Pulmonary artery endothelial cell (primary cell): ENCODE results near the gene SMAD3. TPM values are rescaled to one million over a fixed set of nuclear protein-coding genes. Genes with fewer than 3 reads are reported as not detected.
A peak's percentile ranks its signal among the peaks of the same experiment; 100 is the strongest.

Experiments
- DNase-seq: peaks from one replicate; pipeline ENCODE4 v3.0.0-alpha.2; 2011; ENCODE audit warnings: low read depth, low spot score
- total RNA-seq: library from RNA; depleted of rRNA; stranded (reverse); fragments of >200 nt; gene quantifications from 2 replicates; pipeline ENCODE4 v1.2.3, GENCODE V29; 2014

The SMAD3 gene
- total RNA-seq, 1 donor from 2014 or later: 34.6 TPM

DNA sequence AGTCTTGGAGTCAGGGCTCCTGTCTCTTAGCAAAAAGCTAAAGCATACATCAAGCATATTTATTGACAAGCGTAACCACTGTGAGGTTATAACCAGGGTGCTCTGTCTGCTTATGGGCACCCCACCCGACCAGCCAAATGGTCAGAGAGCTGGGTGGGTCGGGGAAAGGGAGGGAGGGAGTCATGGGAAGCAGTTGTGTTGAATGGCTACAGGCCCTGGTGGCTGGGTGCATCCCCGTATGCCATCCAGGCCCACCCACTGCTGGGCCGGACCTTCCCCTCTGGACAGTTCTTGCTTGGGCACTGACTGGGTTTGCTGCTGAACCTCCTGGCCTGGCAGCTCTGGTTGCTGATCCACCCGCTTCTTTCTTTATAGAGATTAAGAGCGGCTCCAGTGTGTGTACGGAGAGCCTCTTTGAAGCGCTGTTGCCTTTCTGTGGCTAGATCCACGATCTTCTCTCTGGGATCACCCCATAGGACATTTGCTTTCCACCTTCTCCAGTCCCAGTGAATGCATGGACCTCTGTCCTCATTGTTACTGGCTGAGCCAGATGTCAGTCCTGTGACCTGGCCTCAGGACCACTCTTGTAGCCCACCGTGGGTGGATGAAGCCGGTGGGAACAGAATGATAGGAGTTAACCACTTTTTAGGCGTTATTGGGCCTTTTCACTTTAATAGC, 59.6 kb downstream of the SMAD3 start:
- no peak for DNase-seq

DNA sequence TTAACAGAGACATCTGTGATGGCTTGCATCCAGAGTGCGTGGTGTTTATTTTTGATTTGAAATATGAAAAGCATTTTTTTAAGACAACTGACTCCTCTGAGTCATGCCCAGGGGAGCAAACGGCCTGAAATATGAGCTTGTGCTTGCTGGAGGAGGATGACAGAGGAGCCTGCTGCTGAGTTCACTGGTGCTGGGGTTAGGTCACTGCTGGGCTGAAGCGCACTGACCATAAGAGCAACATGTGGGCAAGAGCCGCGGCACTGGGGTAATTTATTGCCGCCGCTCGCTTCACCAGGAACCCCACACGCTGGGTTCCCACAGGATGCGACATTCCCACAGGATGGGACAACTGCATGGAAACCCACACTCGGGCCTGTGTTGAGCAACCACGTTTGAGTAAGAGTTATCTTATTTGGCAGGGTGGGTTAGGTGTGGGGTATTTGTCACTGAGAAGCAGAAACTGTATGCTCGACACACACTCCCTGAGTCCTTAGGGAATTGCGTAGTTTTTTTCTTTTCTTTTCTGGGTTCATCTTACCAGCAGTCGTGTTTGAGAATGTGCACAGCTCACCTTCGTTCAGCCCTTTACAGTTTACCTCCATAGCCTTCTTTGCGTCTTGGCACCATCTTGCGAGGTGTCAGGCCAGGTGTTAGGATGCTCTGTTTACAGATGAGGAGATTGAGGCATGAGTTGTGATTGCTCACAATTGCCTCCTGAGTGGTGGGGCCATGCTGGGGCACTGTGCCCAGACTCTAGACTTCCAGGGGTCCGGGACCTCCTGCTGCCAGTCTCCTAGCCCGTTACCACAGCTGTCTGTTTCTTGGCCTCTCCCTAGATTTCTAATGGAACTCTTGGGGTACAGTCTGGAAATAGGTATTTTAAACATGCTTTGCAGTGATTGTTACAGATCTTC, 60.4 kb downstream of the SMAD3 start:
- DNase-seq: peak; percentile 70

DNA sequence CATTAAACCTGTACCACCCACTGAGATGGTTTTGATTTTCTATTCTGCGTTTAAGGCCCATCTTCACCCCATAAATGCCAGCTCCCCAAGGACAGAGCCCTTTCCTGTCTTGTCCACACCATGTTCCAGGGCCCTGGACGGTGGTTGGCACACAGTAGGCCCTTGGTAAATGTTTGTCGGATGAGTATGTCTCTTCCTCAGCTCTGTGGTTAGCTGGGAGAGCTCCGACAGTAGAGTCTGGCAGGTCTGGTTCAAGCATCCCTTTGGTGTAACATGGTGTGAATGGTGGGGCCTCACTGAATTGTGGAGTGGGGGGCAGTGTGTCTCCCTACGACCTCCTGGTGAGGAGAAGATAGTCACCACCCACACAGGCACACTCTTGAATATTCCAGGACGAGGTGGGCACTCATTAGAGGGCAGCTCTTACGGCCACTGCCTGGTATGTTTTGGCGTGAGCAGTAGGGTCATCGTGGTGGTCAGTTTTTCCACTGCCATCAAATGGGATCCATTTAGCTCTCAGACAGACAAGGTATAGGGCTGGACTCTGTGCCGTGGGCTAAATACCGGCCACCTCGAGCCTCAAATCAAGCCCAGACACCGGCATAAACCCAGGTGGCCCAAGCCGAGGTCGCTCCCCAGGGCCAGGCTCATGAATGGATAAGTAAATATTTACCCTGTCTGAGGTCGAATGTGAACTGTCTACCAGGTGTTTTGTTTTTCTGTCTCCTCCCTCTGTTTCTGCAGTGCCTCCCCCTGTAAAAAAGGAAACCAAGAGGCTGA, 61.3 kb downstream of the SMAD3 start:
- no peak for DNase-seq

DNA sequence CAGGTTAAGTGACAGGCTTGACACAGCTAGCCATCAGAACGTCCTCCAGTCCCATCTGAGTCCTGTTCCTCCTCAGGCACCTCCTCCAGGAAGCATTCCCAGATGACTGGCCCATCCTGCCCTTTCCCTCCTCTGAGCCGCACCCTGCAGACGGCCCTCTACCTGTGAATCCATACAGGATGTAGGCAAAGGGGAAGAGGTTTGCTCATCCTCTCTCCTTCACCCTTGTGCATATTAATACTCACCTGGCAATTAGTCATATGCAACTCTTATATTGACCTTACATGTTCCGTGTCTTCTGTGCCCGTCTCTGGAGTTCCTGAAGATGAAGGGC, 61.9 kb downstream of the SMAD3 start:
- no peak for DNase-seq

DNA sequence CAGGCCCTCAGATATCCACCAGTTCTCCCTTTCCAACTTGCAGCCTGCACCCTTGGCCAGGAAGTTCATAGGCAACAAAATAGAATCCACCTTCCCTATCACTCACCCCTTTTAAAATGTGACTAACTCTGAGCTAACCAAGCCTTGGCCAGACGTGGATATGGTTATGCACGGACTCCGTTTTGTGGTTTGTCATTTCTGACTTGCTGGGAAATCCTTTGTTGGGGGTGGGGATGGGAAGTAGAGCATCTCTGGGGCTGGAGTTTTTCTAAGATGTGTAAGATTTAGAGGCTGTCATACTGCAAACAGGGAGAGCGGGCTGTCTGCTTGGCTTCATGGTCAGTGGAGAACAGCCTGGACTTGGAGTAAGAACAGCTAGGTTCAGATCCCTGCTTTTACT, 62.6 kb downstream of the SMAD3 start:
- no peak for DNase-seq

DNA sequence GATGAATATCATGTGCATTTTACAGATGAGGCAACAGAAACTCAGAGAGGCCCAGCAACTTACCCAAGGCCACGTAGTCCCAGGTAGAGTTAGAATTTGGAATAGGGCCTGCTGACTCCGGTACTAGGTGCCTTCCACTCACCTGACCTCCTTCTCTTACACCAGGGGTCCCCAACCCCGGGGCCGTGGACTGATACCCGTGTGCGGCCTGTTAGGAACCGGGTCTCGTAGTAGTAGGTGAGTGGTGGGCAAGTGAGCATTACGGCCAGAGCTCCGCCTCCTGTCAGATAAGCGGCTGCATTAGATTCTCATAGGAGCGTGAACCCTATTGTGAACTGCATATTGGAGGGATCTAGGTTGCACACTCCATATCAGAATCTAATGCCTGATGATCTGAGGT, 64.8 kb downstream of the SMAD3 start:
- DNase-seq: no peak

DNA sequence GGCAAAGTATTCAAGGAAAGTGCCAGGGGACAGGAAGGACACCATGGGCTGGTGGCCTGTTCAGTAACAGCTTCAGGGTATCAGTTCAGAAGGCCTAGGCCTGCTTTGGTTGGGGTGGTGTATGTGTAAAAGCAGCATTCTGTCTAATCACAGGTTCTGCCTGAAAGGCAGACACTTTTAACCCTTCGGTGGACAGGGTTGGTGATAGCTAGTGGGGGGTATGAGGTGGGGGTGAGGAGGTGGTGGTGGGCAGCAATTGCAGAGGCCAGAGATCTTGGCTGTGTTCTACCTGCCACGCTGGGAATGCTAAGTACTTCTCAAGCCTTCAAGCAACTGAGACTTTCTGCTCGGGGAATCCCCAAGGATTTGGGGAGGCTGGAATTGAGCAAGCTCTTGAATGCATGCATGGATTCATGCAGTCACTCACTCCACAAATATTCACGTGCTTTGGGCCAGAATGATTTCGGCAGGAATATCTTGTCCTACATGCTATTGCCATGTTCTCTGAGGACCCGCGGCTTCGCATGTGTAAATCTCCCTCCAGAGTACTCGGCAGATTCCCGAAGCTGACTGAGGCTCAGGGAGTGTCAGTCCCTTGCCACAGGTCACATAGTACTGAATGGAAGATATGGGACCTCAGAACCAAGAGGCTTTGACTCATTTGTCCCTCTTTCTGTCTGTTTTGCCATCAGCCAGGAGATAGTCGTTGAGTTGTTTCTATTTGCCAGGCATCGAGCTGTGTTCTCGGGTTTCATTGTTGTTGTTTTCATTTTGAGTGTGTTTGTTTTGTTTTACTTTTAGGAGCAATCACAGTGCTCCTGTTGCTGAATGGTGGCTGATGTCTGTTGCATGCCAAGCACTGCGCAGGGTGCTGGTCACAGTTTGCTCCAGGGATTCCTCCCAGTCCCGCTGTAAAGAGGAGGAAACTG, 65.5 kb downstream of the SMAD3 start:
- no peak for DNase-seq

DNA sequence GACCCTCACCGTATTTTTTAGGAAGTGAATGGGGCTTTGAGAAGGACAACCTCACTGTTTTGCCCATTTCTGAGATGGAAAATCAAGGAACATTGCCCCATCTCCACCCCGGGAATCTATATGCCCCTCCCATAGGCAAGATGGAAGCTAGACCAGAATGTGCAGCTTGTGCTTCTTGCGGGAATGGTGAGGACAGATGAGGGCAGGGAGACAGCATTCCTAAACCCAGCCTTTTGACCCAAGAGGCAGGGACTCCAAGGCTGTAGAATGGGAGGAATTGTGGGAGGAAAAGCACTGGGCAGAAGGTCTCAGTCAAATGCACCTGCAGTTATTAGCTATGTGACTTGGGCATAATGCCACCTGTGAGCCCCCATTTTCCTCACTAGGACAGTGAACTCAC, 66.9 kb downstream of the SMAD3 start:
- no peak for DNase-seq

DNA sequence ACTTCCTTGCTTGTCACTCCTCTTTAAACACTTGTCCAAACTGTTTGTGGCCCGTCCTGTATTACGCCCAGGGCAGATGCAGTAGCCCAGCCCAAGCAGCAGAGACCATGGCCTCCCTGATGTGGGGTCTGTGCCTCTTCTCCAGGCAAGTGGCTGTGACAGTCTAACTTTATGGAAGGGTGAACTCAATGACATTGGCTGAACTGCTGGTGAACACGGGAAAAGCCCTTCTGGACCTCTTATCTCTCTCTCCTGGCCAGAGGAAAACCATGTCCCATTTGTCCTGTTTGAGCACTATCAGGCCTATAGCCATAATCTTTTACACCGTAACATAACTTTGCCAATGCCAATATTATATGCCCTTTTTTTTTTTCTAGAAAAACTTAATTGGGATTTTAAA, 67.6 kb downstream of the SMAD3 start:
- DNase-seq: no peak

DNA sequence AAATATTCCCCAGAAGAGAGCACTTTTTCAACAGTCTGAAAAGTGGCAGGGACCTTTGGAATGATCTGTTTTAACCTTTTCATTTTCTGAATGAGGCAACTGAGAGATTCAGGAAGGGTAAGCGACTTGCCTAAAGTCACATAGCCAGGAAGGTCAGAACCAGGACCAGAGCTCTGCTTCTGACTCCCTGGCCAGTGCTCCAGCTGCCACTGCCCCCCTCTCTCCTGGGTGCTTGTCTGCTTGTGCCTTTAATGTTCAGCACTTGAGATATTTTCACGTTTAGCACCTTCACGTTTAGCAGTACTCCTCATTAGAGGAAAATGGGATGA, 68.3 kb downstream of the SMAD3 start:
- no peak for DNase-seq

DNA sequence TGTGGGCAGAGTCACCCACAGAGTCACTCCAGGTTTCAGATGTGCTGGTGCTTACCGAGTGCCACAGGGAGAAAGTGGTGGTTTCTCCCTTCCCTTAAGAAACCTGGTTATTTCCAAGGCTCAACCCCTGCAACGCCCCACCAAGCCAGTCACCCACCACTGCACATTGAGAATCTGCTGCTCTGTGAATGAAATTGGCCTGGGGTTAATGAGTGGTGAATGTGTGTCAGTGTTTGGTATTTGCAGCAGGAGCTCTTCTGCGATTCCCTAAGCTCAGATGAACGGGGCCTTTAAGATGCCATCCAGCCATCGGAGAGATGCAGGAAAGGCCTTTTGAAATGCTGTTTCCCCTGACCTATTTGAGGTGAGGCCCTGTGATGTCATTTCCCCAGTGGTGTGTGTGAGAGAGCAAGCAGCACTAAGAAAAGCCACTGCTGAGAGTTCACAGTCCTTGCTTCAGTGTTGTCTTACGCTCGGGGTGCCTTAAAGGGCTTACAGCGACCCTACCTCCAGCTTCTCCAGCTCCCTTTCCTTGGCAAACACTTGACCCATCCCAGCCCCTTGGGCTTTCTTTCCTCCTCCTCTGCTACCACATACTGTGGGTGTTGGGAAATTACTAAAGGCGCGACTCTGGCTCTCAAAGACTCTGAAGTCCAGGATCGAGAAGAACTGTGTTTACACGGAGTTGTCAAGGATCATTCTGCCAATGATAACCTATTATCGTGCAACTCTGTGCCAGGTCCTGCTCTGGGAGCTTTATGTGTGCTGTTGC, 68.9 kb downstream of the SMAD3 start:
- no peak for DNase-seq

DNA sequence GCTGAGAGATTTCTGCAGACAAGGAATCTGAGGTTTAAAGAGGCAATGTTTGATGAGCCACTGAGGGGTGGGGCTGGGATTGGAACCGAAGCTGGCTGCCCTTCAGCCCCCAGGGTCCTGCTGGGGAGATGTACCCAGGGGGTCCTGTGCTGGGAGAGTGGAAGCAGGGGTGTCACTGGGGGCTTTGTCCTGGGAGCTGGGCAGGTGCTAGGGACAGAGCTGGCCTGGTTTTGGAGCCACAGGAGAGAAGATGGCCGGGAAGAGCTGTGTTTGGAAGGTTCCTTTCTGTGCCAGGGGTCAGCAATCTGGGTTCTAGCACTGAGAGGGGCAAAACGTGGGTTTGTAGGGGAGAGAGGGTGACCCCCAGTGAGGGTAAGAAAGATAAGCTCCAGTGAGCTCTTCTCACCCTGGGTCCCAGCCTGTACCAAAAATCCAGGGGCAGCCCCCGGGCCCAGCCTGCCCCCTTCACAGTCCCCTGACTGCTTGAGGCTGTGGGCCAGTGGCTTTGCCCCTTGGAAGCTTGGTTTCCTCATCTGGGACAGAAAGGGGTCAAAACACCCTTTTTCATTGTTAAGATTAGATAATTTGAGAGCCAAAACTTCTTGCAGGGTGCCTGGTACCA, 69.6 kb downstream of the SMAD3 start:
- no peak for DNase-seq

DNA sequence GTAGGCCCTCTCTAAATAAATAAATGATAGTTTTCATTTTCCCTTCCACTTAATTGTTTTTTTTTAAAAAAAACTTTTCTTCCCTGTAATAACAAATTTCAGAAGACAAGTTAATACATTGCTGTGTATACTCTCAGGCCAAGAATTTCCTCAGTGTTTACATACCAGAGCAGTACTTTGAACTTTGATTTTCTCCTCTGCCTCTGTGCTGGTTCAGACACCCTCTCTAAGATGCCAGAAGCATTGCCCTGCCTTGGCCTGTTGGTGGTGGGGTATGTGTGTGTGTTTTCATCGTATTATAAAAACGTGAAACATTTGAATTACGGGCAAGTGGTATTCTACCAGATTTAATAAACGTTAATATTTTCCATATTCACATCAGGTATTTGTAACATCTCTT, 70.1 kb downstream of the SMAD3 start:
- no peak for DNase-seq

DNA sequence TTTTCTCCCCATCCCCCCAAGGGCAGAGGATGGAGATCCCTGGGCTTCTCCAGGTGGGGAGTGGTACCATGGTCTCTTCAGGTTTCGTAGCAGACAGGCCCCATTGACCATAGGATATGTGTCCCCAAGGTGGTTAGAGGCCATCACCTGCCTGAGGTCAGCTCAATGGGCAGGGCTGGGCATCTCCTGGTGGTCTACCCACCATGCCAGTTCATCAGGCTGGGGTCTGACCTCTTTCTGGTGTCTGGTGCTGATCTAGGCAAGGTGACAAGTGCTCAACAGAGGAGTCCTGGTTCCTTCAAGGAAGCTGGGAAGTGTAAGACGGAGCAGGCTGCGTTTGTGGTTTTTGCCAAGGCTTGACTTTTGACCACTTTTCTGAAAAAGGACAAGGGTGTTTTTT, 71.4 kb downstream of the SMAD3 start:
- DNase-seq: no peak

DNA sequence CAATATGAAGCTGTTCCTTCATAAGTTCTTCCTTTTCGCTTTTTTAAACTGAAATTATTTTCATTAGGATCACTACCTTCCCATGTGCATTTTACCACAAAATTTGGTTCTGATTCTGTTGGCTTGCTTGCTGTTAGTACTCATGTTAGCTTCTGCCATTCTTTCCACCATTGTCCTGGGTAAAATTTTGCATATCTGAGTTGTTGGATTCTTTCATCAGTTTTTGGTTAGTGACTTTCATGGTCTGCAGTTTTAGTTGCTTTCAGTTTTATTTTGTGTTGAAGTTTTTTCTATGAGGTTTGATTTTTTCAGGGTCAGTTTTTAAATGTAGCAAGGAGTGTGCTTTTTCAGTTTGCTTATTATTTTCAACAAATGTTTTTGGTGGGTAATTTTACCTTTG, 71.9 kb downstream of the SMAD3 start:
- no peak for DNase-seq

DNA sequence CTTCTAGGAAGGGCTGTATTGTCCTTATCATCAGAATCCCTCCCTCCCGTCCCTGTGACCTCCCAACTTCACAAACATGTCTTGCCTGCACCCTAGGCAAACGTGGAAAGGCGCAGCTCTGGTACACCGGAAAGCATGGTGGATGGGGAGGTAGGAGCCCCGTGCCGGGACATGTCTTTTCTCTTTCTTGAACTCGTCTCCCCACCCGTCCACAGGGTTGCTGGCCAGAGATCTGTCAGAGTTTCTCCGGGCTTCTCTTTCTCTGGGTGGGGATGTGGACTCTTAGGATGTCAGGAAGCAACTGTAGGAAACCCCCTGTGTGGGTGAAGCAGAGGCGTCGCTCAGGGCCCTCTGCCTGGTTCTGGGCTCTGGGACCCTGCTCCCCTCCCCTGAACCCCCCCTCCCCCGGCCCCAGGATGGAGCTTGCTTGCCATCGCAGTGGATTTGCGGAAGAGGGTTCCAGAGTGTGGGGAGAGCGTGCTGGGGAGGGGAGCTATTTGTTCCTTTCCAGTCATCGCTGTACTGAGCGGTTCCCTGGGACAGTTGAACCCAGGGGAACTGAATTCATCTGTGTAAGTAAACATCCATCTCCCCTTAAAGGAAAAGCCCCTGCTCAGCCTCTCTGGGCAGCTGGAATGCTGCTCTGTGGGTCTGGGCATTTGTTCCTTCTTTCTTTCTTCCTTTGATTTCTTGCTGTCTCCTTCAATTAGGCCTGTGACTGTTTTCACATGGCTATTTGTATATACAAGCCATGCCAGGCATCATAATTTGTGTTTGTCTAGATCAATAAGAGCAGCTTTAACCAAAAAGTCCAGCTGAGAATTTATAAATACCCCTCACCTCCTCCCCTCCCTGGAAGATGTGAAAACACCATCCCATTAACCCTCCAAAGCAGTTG, 72.8 kb downstream of the SMAD3 start:
- DNase-seq: no peak

DNA sequence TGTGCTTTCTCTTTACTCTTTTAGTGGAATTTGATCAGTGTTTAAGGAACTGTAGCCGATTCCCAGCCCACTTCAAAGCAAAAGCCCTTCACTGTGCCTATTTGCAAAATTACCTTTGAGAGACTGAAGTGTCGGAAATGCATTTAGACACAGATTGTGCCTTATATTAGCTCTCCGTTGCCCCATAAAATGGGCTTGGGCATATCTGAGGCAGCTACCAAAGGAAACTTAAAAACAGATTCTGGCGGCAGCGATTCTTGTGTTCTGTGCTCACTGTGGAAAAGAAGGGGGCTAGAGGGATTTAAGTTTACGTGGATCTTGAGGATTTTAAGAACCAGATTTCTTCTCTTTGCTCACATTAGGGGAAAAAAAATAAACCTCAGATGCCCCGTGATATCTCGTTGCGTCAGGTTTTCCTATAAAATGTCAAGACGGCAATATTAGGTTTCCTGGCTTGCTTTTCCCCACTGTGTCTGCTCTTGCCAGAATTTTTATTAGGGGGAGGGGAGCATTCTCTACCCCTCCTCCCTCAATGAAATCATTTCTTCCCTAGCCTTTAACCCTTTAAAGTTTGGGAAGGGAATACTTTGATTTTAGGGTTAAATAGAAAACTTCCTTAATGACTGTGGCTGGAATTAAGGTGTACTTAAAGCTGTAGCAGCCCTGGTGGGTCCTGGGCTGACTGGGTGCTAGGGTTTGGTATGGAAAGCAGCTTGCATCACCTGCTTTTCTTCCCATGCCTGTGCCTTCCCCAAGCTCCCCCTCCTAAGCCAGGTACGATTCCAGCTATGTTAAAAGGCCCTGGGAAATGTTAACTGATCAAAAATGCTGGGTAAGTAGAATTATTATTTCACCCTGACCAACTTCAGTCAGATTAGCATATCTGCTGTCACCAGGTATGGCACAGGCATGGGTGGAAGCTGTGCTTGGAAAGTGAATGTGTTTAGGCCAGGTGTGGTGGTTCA, 73.8 kb downstream of the SMAD3 start:
- no peak for DNase-seq
